Stimulated activated naive CD4-positive, alpha-beta T cell treated with Interleukin-2 at 50 U/mL for 16 hours (primary cell): ENCODE results near the gene XYLT1.

Source experiments
- DNase-seq: peaks from one replicate; lab custom pipeline; 2025; lab: John Stamatoyannopoulos, UW

Gene XYLT1

GRCh38 chr16:17228048-17228707, 242.6 kb downstream of the XYLT1 start:
- DNase-seq, result no peak

- no peak for DNase-seq
Measured at GRCh38 chr16:17227278-17227677, 243.5 kb downstream of the XYLT1 start.

DNA sequence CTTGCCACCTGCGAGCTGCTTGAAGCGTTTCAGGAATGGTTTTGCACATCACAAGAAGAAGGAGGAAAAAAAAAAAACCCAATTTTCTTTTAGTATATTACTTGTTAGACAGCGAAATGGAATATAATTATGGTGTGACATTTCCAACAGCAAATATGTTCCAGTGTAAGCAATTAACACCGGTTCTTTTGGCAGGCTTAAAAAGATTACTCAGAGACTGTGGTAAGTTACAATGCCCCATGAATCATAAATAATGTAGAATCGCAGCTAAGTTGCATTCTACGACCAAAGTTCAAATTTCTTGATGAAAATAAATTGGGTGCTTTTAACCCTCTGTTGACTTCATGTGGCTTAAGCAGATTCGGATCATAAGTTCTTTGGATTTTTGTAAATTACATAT, 245.2 kb downstream of the XYLT1 start:
- DNase-seq, result no peak

DNA sequence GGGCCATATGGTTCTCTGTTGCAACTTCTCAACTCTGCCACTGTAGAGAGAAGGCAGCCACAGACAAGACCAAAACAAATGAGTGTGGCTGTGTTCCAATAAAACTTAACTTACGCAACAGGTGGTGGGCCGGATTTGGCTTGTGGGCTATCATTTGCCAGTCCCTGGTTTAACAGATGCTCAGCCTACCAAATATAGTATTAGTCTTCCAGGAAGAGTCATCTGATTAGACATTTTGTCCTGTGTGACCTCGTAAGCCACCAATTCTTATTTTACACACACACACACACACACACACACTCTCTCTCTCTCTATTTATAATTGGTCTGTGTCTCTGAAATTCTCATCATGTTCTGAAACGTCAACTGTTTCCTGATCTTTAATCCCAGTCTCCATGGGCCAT, 245.9 kb downstream of the XYLT1 start:
- DNase-seq, result no peak

GRCh38 chr16:17224350-17224749, 246.4 kb downstream of the XYLT1 start:
- DNase-seq, result no peak

- DNase-seq, result no peak
Measured at GRCh38 chr16:17223576-17223975, 247.2 kb downstream of the XYLT1 start.

DNA sequence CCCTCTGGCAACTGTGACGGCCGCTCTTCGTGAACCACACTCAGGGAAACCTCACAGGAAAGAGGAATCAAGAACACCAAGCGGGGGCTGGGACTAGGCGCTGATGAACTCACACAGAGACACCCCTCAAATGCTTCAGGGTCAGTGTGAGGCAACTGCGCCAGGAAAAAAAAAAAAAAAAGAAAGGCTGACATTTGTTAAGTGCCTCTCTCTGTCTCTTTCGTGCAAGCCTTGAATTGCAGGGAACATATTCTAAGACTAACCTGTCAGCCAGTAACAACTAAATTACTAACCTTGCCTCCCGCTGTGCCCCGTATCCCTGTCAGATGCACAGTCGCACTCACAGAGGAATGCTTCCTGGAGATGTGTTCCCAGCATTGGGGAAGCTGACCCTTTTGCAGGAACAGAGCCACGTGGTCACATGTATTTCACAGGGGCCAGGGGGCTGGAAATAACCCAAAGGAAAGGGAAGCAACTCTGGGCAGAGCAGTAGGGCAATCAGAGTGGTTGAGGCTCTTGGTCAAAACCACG, 247.8 kb downstream of the XYLT1 start:
- no peak for DNase-seq

DNA sequence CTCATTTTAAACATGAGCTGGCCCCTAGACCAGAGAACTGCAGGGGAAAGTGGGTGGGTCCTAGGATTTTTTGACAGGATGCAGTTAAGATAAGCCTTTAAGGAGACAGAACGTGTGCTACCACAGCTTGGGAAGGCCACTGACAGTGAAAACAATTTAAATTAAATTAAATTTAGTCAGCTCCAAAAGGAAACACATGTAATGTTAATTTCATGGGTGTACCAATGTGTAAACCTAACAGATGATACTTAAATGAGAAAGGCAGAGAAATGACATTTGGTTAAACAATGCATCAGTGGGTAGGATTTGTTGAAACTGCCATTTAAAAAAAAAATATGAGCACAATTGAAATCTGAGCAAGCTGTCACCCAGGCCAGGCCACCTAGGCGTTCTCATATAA, 250.8 kb downstream of the XYLT1 start:
- DNase-seq, result no peak

- no peak for DNase-seq
Measured at GRCh38 chr16:17215936-17216335, 254.8 kb downstream of the XYLT1 start.

GRCh38 chr16:17215306-17215705, 255.5 kb downstream of the XYLT1 start:
- no peak for DNase-seq

DNA sequence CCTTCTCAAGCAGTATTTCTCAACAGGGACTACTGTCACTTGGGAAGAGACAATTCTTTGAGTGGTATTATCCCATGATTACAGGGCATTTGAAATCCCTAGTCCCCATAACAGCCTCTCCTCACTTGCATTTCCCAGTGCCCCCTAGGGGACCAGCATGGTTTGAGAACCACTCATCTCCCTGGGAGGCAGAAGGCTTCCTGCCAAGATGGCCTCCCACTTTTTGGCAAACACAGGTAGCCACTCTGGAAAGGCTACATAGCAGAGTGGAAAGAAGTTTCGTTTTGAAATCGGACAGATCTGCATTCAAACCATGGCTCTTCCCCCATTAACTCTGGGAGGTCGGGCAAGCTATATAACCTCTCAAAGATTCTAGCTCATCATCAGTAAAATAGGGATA, 256.8 kb downstream of the XYLT1 start:
- no peak for DNase-seq

- no peak for DNase-seq
Measured at GRCh38 chr16:17213025-17213424, 257.7 kb downstream of the XYLT1 start.

GRCh38 chr16:17212606-17213005, 258.2 kb downstream of the XYLT1 start:
- DNase-seq, result no peak

DNA sequence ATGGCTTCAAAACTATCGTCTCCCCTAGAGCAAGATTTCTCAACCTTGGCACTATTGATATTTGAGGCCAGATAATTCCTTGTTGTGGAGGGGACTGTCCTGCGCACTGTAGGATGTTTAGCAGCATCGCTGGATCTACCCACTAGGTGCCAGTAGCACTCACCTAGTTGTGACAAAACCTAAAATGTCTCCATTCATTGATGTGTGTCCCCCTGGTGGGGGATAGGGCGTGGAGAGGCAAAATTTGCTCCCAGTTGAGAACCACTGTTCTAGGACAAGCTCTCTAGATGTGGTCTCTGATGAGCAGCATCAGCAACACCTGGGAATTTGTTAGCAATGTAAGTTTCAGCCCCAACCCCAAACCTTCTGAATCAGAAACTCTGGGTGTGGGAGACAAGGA, 259.0 kb downstream of the XYLT1 start:
- DNase-seq, result no peak

DNA sequence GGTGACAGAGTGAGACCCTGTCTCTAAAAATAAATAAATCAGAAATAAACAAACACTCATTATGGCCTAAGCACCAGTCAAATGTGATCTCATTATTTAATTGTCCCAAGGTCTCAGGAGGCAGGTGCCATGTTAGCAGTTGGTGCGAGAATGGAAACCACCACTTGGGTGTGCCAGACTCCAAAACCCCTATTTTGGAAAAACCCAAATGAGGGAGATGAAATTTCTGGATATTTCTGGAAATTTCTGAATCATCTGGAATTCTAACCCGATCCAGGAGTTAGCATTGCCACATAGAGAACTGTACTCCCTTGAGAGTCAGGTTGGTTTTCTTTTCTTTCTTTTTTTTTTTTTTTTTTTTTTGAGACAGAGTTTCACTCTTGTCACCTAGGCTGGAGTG, 264.0 kb downstream of the XYLT1 start:
- no peak for DNase-seq

DNA sequence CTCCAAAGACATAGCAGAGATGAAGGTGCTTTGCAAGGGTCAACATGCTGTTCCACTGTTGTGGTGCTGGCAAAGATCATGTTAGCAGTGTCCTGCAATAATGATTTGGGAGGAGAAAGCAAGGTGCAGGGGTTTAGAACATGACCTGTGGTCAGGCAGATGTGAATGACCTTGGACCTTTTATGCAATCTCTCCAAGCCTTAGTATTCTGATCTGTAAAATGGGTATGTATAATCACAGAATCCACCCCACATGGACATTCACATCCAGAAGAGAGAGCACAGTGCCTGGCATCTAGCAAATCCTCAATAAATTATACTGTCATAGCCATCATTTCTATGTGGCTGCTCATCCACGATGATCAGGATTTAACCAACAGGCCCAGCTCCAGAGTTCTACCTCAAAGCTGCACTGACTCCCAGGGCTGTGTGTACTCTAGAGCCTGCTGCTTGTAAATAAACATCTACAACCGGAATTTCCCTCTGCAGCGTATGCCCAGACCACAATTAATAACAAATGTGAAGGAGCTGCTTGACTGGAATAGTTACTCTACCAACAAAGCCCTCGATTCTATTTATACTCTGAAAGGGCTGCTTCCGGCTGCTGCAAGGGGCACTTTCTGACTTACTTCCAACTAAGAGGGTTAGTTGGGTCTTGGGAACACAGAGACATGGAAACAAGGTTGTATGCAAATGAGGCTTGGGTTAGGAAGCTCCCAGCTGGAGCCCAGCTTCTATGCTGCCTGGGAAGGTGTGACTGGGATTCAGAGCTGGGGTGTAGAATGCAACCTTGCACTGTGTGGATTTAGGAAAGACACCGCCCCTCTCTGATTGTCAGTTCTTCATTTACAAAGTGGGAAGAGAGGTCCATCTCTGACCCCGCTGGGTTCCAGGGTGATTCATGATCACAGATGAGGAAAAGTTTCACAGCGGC, 265.2 kb downstream of the XYLT1 start:
- DNase-seq, result no peak

- no peak for DNase-seq
Measured at GRCh38 chr16:17204644-17205043, 266.1 kb downstream of the XYLT1 start.

DNA sequence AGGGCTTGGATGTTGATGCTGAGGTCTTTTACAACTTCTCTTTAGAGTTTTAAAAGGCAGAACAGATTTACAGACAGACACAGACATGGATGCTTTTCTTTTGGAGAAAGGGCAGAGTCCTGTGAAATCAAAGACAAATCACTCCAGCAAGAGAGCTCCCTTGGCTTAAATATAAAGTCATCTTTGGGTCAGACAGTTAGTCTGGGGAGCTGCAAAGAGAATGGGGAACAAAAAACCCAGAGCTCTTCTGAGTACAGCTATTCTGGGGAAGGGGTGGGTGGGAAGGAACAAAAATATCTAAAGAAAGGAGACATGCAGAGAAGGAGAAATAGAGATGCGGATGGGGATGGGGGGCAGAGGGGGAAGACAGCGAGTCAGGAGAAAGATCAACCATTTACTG, 266.6 kb downstream of the XYLT1 start:
- no peak for DNase-seq

- DNase-seq, result no peak
Measured at GRCh38 chr16:17203424-17203823, 267.3 kb downstream of the XYLT1 start.

GRCh38 chr16:17199135-17199534, 271.6 kb downstream of the XYLT1 start:
- no peak for DNase-seq

DNA sequence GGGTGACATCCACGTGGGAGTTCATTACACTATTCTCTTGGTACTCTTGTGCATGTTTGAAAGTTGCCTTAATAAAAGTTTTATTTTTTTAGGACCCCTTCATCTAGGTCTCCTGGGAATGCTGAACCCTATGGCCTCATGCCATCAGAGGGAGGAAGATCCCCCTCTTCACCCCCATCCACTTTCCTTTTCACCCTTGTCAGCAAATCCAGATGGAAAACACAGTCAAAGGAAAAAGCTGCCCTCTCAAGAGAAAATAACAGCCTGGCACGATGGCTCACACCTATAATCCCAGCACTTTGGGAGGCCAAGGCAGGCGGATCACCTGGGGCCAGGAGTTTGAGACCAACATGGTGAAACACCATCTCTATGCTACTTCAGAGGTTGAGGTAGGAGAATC, 274.2 kb downstream of the XYLT1 start:
- no peak for DNase-seq

- DNase-seq, result peak; percentile 38
Measured at GRCh38 chr16:17194190-17194780, 276.5 kb downstream of the XYLT1 start.

DNA sequence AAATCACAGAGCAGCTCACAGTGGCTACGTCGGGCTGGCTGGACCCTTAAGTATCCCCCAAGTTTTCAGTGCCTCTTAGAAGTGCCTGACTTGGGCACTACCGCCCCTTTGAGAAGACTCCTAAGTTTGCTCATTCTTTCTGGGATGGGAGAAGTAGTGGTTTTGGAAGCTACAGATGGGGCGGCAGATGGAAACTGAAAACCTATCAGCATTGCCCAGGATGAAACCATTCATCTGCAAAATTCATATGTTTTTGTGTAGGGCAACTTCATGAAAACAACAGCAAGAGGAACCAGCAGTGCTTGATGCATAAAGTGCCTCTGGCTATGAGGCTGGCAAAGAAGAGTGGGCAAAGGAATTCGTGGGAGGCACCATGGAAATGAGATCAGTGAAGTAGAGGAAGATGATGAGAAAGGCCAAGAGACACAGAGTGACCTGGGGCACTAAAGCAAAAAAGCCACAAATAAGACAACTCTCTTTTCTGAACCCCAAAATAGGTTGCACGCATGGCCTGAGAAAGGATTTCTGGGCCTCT, 277.1 kb downstream of the XYLT1 start:
- no peak for DNase-seq
